EL (cell line): ENCODE measurements around the gene NBDY.
"Not testable (repeated sequence)": the region's sequence is repeated elsewhere in the genome, so short reads cannot be mapped to it uniquely, and the experiment has no call there.

ENCODE experiments used
- DNase-seq: peaks from one replicate; pipeline ENCODE4 v3.0.0-alpha.2; 2016

The NBDY gene

GRCh38 chrX:56729152-56729850 lies at the start of gene NBDY:
TSS of gene NBDY (plus strand) at chrX:56729243. CDS start at chrX:56729354, 111 bp downstream.
- DNase-seq: peak; percentile 46

GRCh38 chrX:56704530-56704929 lies 24.5 kb upstream of the NBDY start:
- DNase-seq: not testable (repeated sequence)

GRCh38 chrX:56726605-56727004 lies 2.4 kb upstream of the NBDY start:
- peak; percentile 28 for DNase-seq

GRCh38 chrX:56727531-56727930 lies 1.5 kb upstream of the NBDY start:
- DNase-seq: no peak

- DNase-seq: peak; percentile 6
Measured at GRCh38 chrX:56728321-56728720, 722 bp upstream of the NBDY start.

GRCh38 chrX:56728752-56729151 lies 291 bp upstream of the NBDY start:
- peak; percentile 18 for DNase-seq

GRCh38 chrX:56733459-56734046 lies 4.5 kb downstream of the NBDY start:
- DNase-seq: peak; percentile 39

GRCh38 chrX:56736219-56736618 lies 7.2 kb downstream of the NBDY start:
- no peak for DNase-seq

- DNase-seq: no peak
Measured at GRCh38 chrX:56738670-56739069, 9.6 kb downstream of the NBDY start.

- peak; percentile 61 for DNase-seq
Measured at GRCh38 chrX:56744996-56745395, 16.0 kb downstream of the NBDY start.

- DNase-seq: peak; percentile 1
Measured at GRCh38 chrX:56746996-56747395, 18.0 kb downstream of the NBDY start.

GRCh38 chrX:56751071-56751470 lies 22.0 kb downstream of the NBDY start:
- DNase-seq: peak; percentile 18

GRCh38 chrX:56757327-56757726 lies 28.3 kb downstream of the NBDY start:
- no peak for DNase-seq

GRCh38 chrX:56758456-56758855 lies 29.4 kb downstream of the NBDY start:
- no peak for DNase-seq

- no peak for DNase-seq
Measured at GRCh38 chrX:56759736-56760409, 30.8 kb downstream of the NBDY start.

- DNase-seq: not testable (repeated sequence)
Measured at GRCh38 chrX:56760410-56761124, 31.5 kb downstream of the NBDY start.

- no peak for DNase-seq
Measured at GRCh38 chrX:56761167-56761566, 32.1 kb downstream of the NBDY start.

- DNase-seq: no peak
Measured at GRCh38 chrX:56762220-56762619, 33.2 kb downstream of the NBDY start.

GRCh38 chrX:56762707-56763555 lies 33.9 kb downstream of the NBDY start:
- DNase-seq: no peak

GRCh38 chrX:56763556-56764152 lies 34.6 kb downstream of the NBDY start:
- DNase-seq: no peak

- peak; percentile 48 for DNase-seq
Measured at GRCh38 chrX:56764153-56764974, 35.3 kb downstream of the NBDY start.
